HAP-1 (cell line): ENCODE data around the gene SPIRE2.

Source experiments
- DNase-seq, 2 experiments: peaks; one replicate each; pipeline ENCODE4 v3.0.0-alpha.2; 2016 to 2020; ENCODE audit warnings: low spot score in 2 of 2
- H3K27me3 ChIP-seq: fragments of 250-450 bp; sonication (Bioruptor Pico); 2 replicates; pipeline ENCODE4 v1.5.1; 2020; ENCODE audit warnings: low read depth, mild to moderate bottlenecking, moderate library complexity
- H3K36me3 ChIP-seq: fragments of 250-450 bp; sonication (Bioruptor Pico); replicated peaks from 2 replicates; pipeline ENCODE4 v1.5.1; 2020; ENCODE audit warnings: mild to moderate bottlenecking
- H3K4me1 ChIP-seq: fragments of 250-450 bp; sonication (Bioruptor Pico); 2 replicates; pipeline ENCODE4 v1.5.1; 2020; ENCODE audit warnings: mild to moderate bottlenecking
- H3K4me3 ChIP-seq: fragments of 250-450 bp; sonication (Bioruptor Pico); 2 replicates; pipeline ENCODE4 v1.5.1; 2020; ENCODE audit warnings: mild to moderate bottlenecking, moderate library complexity
- H3K9me3 ChIP-seq: fragments of 250-450 bp; sonication (Bioruptor Pico); 2 replicates; pipeline ENCODE4 v1.5.1; 2020; ENCODE audit warnings: mild to moderate bottlenecking, moderate library complexity
- in situ Hi-C: fragments of 300-500 bp; cut with MboI; formaldehyde crosslinking; loops from 3 replicates; pipeline ENCODE4 v1.14.3; 2020; ENCODE audit warnings: low sequenced_read_pairs, inconsistent platforms, mixed read lengths

SPIRE2 gene

GRCh38 chr16:89837014-89837546 is 8.8 kb downstream of the SPIRE2 start:
- no peaks in the 10 kb centered on the region for H3K36me3 ChIP-seq
- no peak for DNase-seq
- no peak overlapping the region for H3K4me3 ChIP-seq
- H3K9me3 ChIP-seq: no peaks in the 10 kb centered on the region
- H3K4me1 ChIP-seq: no peaks in the 10 kb centered on the region
- in situ Hi-C loops: no loop called here
- no peaks in the 10 kb centered on the region for H3K27me3 ChIP-seq

GRCh38 chr16:89841275-89841674 is 13.0 kb downstream of the SPIRE2 start:
- H3K36me3 ChIP-seq: no peaks in the 10 kb centered on the region
- H3K9me3 ChIP-seq: no peaks in the 10 kb centered on the region
- H3K27me3 ChIP-seq: no peaks in the 10 kb centered on the region
- DNase-seq: no peak
- H3K4me3 ChIP-seq: no peak overlapping the region
- in situ Hi-C loops: no loop called here
- peaks cover 12% of the 10 kb centered on the region for H3K4me1 ChIP-seq

GRCh38 chr16:89842471-89843408 is 14.5 kb downstream of the SPIRE2 start:
- no peaks in the 10 kb centered on the region for H3K36me3 ChIP-seq
- H3K4me3 ChIP-seq: no peak overlapping the region
- in situ Hi-C loops: no loop called here
- peak; percentile 53 to 79 for DNase-seq
- H3K9me3 ChIP-seq: no peaks in the 10 kb centered on the region
- H3K4me1 ChIP-seq: peaks cover 12% of the 10 kb centered on the region
- no peaks in the 10 kb centered on the region for H3K27me3 ChIP-seq

DNA sequence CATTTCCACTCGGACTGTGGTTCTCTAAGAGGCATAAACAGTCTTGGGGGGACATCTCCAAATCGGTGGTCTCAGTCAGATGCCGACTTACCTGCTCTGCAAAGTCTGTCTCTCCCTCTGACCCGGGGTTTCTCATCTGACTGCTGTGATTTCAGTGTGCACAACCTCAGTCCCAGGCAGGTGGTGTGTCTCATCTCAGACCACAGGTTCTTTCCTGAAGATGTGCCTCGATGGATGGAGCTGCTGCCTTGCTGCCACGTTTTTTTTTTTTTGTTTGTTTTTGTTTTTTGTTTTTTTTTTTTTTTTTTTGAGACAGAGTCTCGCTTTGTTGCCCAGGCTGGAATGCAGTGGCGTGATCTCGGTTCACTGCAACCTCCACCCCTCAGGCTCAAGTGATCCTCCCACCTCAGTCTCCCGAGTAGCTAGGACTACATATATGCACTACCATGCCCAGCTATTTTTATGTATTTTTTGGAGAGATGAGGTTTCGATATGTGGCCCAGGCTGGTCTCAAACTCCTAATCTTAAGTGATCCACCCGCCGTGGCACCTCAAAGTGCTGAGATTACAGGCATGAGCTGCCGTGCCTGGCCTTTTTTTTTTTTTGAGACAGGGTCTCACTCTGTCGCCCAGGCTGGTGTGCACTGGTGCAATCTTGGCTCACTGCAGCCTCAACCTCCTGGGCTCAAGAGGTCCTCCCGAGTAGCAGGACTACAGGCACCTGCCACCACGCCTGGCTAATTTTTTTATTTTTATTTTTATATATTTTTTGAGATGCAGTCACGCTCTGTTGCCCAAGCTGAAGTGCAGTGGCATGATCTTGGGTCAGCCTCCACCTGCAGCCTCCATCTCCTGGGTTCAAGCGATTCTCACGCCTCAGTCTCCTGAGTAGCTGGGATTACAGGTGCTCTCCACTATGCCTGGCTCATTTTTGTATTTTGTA is 15.4 kb downstream of the SPIRE2 start:
- Histone ChIP-seq H3K27me3 (no peaks in the 10 kb centered on the region), H3K36me3 (no peaks in the 10 kb centered on the region), H3K4me3 (no peak overlapping the region), H3K4me1 (peaks cover 12% of the 10 kb centered on the region), H3K9me3 (no peaks in the 10 kb centered on the region)
- in situ Hi-C loops: no loop called here
- DNase-seq: no peak

DNA sequence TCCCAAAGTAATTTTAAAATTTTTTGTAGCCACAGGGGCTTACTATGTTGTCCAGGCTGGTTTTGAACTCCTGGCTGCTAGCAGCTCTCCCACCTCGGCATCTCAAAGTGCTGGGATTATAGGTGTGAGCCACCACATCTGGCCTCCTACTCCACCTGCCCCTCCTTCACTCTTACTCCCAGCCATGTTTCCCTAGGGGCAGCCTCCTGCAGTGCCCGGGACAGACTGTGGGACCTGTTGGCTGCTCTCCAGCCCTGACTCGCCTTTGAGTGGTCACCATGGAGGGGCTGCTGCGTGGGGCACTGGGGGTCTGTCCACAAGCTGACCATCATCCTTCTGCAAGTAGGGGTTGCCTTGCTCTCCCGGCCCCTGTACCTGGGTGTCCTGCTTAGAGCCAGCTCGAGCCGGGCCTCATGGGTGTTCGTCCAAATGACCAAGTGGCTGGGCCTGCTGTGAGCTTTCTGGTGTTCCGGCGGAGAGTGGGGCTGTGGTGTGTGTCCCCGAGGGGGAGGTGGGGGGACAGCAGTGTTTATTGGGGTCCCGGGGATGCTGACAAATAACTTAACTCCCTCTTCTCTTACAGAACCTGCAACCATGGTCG is 16.6 kb downstream of the SPIRE2 start:
- peaks cover 12% of the 10 kb centered on the region for H3K4me1 ChIP-seq
- no peaks in the 10 kb centered on the region for H3K27me3 ChIP-seq
- no peaks in the 10 kb centered on the region for H3K36me3 ChIP-seq
- no peak overlapping the region for H3K4me3 ChIP-seq
- in situ Hi-C loops: no loop called here
- DNase-seq: no peak
- no peaks in the 10 kb centered on the region for H3K9me3 ChIP-seq

GRCh38 chr16:89845417-89845816 is 17.1 kb downstream of the SPIRE2 start:
- in situ Hi-C loops: no loop called here
- no peaks in the 10 kb centered on the region for H3K36me3 ChIP-seq
- no peak for DNase-seq
- peaks cover 12% of the 10 kb centered on the region for H3K4me1 ChIP-seq
- no peak overlapping the region for H3K4me3 ChIP-seq
- no peaks in the 10 kb centered on the region for H3K27me3 ChIP-seq
- H3K9me3 ChIP-seq: no peaks in the 10 kb centered on the region

GRCh38 chr16:89847051-89847939 is 19.0 kb downstream of the SPIRE2 start:
- H3K27me3 ChIP-seq: no peaks in the 10 kb centered on the region
- H3K9me3 ChIP-seq: no peaks in the 10 kb centered on the region
- no peak for DNase-seq
- H3K36me3 ChIP-seq: no peaks in the 10 kb centered on the region
- H3K4me1 ChIP-seq: peaks cover 11% of the 10 kb centered on the region
- in situ Hi-C loops: no loop called here
- H3K4me3 ChIP-seq: no peak overlapping the region

GRCh38 chr16:89847940-89848297 is 19.6 kb downstream of the SPIRE2 start:
- H3K36me3 ChIP-seq: no peaks in the 10 kb centered on the region
- DNase-seq: no peak
- H3K27me3 ChIP-seq: no peaks in the 10 kb centered on the region
- in situ Hi-C loops: no loop called here
- H3K4me3 ChIP-seq: no peak overlapping the region
- H3K4me1 ChIP-seq: peaks cover 5% of the 10 kb centered on the region
- no peaks in the 10 kb centered on the region for H3K9me3 ChIP-seq

- no peaks in the 10 kb centered on the region for H3K4me1 ChIP-seq
- in situ Hi-C loops: no loop called here
- no peaks in the 10 kb centered on the region for H3K36me3 ChIP-seq
- no peak overlapping the region for H3K4me3 ChIP-seq
- H3K9me3 ChIP-seq: no peaks in the 10 kb centered on the region
- H3K27me3 ChIP-seq: no peaks in the 10 kb centered on the region
- no peak for DNase-seq
Observed at GRCh38 chr16:89848974-89849373, 20.7 kb downstream of the SPIRE2 start.

GRCh38 chr16:89853306-89853993 is 25.2 kb downstream of the SPIRE2 start:
- no peak for DNase-seq
- no peaks in the 10 kb centered on the region for H3K9me3 ChIP-seq
- no peaks in the 10 kb centered on the region for H3K27me3 ChIP-seq
- H3K4me3 ChIP-seq: no peak overlapping the region
- in situ Hi-C loops: no loop called here
- H3K4me1 ChIP-seq: no peaks in the 10 kb centered on the region
- no peaks in the 10 kb centered on the region for H3K36me3 ChIP-seq

GRCh38 chr16:89855301-89855945 is 27.1 kb downstream of the SPIRE2 start:
- DNase-seq: no peak
- Histone ChIP-seq H3K4me1 (no peaks in the 10 kb centered on the region), H3K27me3 (no peaks in the 10 kb centered on the region), H3K9me3 (no peaks in the 10 kb centered on the region), H3K36me3 (no peaks in the 10 kb centered on the region), H3K4me3 (no peak overlapping the region)
- in situ Hi-C loops: no loop called here

DNA sequence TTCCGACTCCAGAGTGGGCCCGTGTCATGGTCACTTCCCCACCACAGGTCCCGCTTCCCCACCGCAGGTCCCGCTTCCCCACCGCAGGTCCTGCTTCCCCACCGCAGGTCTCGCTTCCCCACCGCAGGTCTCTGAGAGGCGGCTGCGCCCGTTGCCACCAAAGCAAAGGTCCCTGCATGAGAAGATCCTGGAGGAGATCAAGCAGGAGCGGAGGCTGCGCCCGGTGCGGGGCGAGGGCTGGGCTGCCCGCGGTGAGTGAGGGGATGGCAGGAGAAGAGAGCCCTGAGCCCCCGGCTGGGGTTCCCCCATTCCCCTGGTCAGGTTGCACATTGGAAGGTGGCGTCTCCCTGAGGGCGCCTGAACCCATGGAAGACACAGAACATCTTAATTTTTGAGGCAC is 27.7 kb downstream of the SPIRE2 start:
- in situ Hi-C loops: no loop called here
- Histone ChIP-seq H3K4me1 (no peaks in the 10 kb centered on the region), H3K36me3 (peaks cover under 1% of the 10 kb centered on the region)

More for the DNA sequence above, 27.7 kb downstream of the SPIRE2 start:
- H3K4me3 ChIP-seq: no peak overlapping the region
- no peaks in the 10 kb centered on the region for H3K9me3 ChIP-seq
- no peaks in the 10 kb centered on the region for H3K27me3 ChIP-seq
- no peak for DNase-seq
